Stimulated activated memory B cell treated with anti-CD40 and anti-IgM and Interleukin-4, amounts not matched to agents 10 μg/mL and 1 μg/mL and 100 μg/mL, for 72 hours (primary cell): Measurements from ENCODE around the gene C11orf68.

Source experiments
- ATAC-seq: fragments of 150-1000 bp; cut with Tn5 transposase; 2 replicates; pipeline ENCODE4 v1.10.0; 2021
- H3K27ac Mint-ChIP-seq: one replicate; pipeline ENCODE4 v1.8.0; 2022; ENCODE audit warnings: mild to moderate bottlenecking, mixed read lengths
- H3K27me3 Mint-ChIP-seq: one replicate; pipeline ENCODE4 v1.8.0; 2022; ENCODE audit warnings: mixed read lengths
- H3K36me3 Mint-ChIP-seq: one replicate; pipeline ENCODE4 v1.8.0; 2022; ENCODE audit warnings: mixed read lengths
- H3K4me1 Mint-ChIP-seq: one replicate; pipeline ENCODE4 v1.8.0; 2022; ENCODE audit warnings: mixed read lengths
- H3K4me3 Mint-ChIP-seq: one replicate; pipeline ENCODE4 v1.8.0; 2022; ENCODE audit warnings: mild to moderate bottlenecking, moderate library complexity, mixed read lengths
- H3K9me3 Mint-ChIP-seq: one replicate; pipeline ENCODE4 v1.8.0; 2022; ENCODE audit warnings: mixed read lengths

Gene C11orf68

GRCh38 chr11:65880844-65881421, 37.9 kb downstream of the C11orf68 start:
- Mint-ChIP-seq H3K4me1 (peaks cover 26% of the 10 kb centered on the region), H3K4me3 (no peak overlapping the region), H3K9me3 (no peaks in the 10 kb centered on the region), H3K27ac (peak overlapping the region; percentile 31), H3K36me3 (peaks cover 27% of the 10 kb centered on the region), H3K27me3 (no peaks in the 10 kb centered on the region)
- no peak for ATAC-seq

- Mint-ChIP-seq H3K4me1 (peaks cover 20% of the 10 kb centered on the region), H3K4me3 (no peak overlapping the region), H3K9me3 (no peaks in the 10 kb centered on the region), H3K27ac (no peak overlapping the region), H3K27me3 (no peaks in the 10 kb centered on the region), H3K36me3 (peaks cover 23% of the 10 kb centered on the region)
- ATAC-seq = no peak
Observed at GRCh38 chr11:65880027-65880426, 38.8 kb downstream of the C11orf68 start.

GRCh38 chr11:65879617-65880016, 39.2 kb downstream of the C11orf68 start, which contains the start of gene CTSW:
Gene CTSW, plus strand, starts transcription at chr11:65879837. Its CDS starts 18 bp downstream, at chr11:65879855.
- Mint-ChIP-seq H3K27ac (peak within 1 kb of the TSS; percentile 31), H3K9me3 (no peaks in the 10 kb centered on the region), H3K4me3 (no peak within 1 kb of the TSS), H3K36me3 (peaks cover 18% of the 10 kb centered on the region), H3K4me1 (peaks cover 16% of the 10 kb centered on the region), H3K27me3 (no peaks in the 10 kb centered on the region)
- ATAC-seq = no peak

GRCh38 chr11:65873318-65874156, 45.3 kb downstream of the C11orf68 start:
- Mint-ChIP-seq H3K4me3 (peak overlapping the region; percentile 83), H3K9me3 (no peaks in the 10 kb centered on the region), H3K4me1 (peaks cover 26% of the 10 kb centered on the region), H3K36me3 (no peaks in the 10 kb centered on the region), H3K27ac (peak overlapping the region; percentile 84), H3K27me3 (peaks cover 7% of the 10 kb centered on the region)
- ATAC-seq = peak; percentile 94

- Mint-ChIP-seq H3K9me3 (no peaks in the 10 kb centered on the region), H3K4me1 (peaks cover 26% of the 10 kb centered on the region), H3K36me3 (peaks cover under 1% of the 10 kb centered on the region), H3K27me3 (peaks cover 7% of the 10 kb centered on the region), H3K4me3 (peak within 1 kb of the TSS; percentile 83), H3K27ac (peak within 1 kb of the TSS; percentile 84)
- peak; percentile 6 for ATAC-seq
Observed at GRCh38 chr11:65872586-65873317, 46.1 kb downstream of the C11orf68 start, which contains the start of gene EFEMP2. Gene EFEMP2, minus strand, starts transcription at chr11:65872800. Its CDS starts 446 bp downstream, at chr11:65872354.

- Mint-ChIP-seq H3K4me1 (peaks cover 31% of the 10 kb centered on the region), H3K36me3 (peaks cover 8% of the 10 kb centered on the region), H3K27me3 (peaks cover 7% of the 10 kb centered on the region), H3K4me3 (no peak overlapping the region), H3K27ac (no peak overlapping the region), H3K9me3 (no peaks in the 10 kb centered on the region)
- no peak for ATAC-seq
Observed at GRCh38 chr11:65871811-65872548, 46.9 kb downstream of the C11orf68 start.

- H3K4me1 Mint-ChIP-seq = peaks cover 34% of the 10 kb centered on the region
- no peaks in the 10 kb centered on the region for H3K9me3 Mint-ChIP-seq
- ATAC-seq = no peak
- no peak overlapping the region for H3K27ac Mint-ChIP-seq
- H3K27me3 Mint-ChIP-seq = peaks cover 7% of the 10 kb centered on the region
- no peak overlapping the region for H3K4me3 Mint-ChIP-seq
- H3K36me3 Mint-ChIP-seq = peaks cover 15% of the 10 kb centered on the region
Observed at GRCh38 chr11:65870706-65871681, 47.9 kb downstream of the C11orf68 start.

- ATAC-seq = no peak
- peaks cover 7% of the 10 kb centered on the region for H3K27me3 Mint-ChIP-seq
- H3K27ac Mint-ChIP-seq = no peak overlapping the region
- peaks cover 22% of the 10 kb centered on the region for H3K36me3 Mint-ChIP-seq
- H3K9me3 Mint-ChIP-seq = no peaks in the 10 kb centered on the region
- H3K4me3 Mint-ChIP-seq = no peak overlapping the region
- peaks cover 35% of the 10 kb centered on the region for H3K4me1 Mint-ChIP-seq
Observed at GRCh38 chr11:65870307-65870658, 48.6 kb downstream of the C11orf68 start.

GRCh38 chr11:65869643-65870306, 49.1 kb downstream of the C11orf68 start:
- Mint-ChIP-seq H3K4me3 (no peak overlapping the region), H3K27ac (no peak overlapping the region), H3K9me3 (no peaks in the 10 kb centered on the region), H3K36me3 (peaks cover 27% of the 10 kb centered on the region), H3K4me1 (peaks cover 40% of the 10 kb centered on the region), H3K27me3 (peaks cover 7% of the 10 kb centered on the region)
- ATAC-seq = no peak

GRCh38 chr11:65868907-65869306, 50.0 kb downstream of the C11orf68 start:
- Mint-ChIP-seq H3K27ac (no peak overlapping the region), H3K4me1 (peaks cover 39% of the 10 kb centered on the region), H3K27me3 (peaks cover 7% of the 10 kb centered on the region), H3K36me3 (peaks cover 33% of the 10 kb centered on the region), H3K9me3 (no peaks in the 10 kb centered on the region), H3K4me3 (no peak overlapping the region)
- no peak for ATAC-seq

GRCh38 chr11:65868076-65868667, 50.7 kb downstream of the C11orf68 start:
- peaks cover 35% of the 10 kb centered on the region for H3K4me1 Mint-ChIP-seq
- peaks cover 40% of the 10 kb centered on the region for H3K36me3 Mint-ChIP-seq
- H3K27me3 Mint-ChIP-seq = peaks cover 5% of the 10 kb centered on the region
- no peaks in the 10 kb centered on the region for H3K9me3 Mint-ChIP-seq
- no peak overlapping the region for H3K4me3 Mint-ChIP-seq
- no peak for ATAC-seq
- no peak overlapping the region for H3K27ac Mint-ChIP-seq

GRCh38 chr11:65867284-65868071, 51.4 kb downstream of the C11orf68 start:
- peaks cover 38% of the 10 kb centered on the region for H3K4me1 Mint-ChIP-seq
- peaks cover 47% of the 10 kb centered on the region for H3K36me3 Mint-ChIP-seq
- H3K9me3 Mint-ChIP-seq = no peaks in the 10 kb centered on the region
- H3K4me3 Mint-ChIP-seq = no peak overlapping the region
- no peak overlapping the region for H3K27ac Mint-ChIP-seq
- ATAC-seq = no peak
- H3K27me3 Mint-ChIP-seq = no peaks in the 10 kb centered on the region
